Prostate gland (tissue), 2 donors: ENCODE results near the gene PNKP.

Source experiments
- POLR2AphosphoS5 ChIP-seq: sonication (generic); formaldehyde crosslinking; IDR thresholded peaks from one replicate; pipeline ENCODE4 v1.6.1; 2017; ENCODE audit warnings: antibody characterized with exemption
- TF ChIP-seq, protein P1 (sequence below), 4 experiments: fragments of 200-600 bp in 2 of 4; fragments of 450-650 bp in 2 of 4; sonication (generic) in 2 of 4; IDR thresholded peaks; 1 replicate in 3 of 4; 2 replicates in 1 of 4; pipeline ENCODE4 v1.5.1; 2016 to 2019; ENCODE audit warnings: antibody characterized with exemption in 4 of 4, mild to moderate bottlenecking in 2 of 4, moderate library complexity in 2 of 4

DNA sequence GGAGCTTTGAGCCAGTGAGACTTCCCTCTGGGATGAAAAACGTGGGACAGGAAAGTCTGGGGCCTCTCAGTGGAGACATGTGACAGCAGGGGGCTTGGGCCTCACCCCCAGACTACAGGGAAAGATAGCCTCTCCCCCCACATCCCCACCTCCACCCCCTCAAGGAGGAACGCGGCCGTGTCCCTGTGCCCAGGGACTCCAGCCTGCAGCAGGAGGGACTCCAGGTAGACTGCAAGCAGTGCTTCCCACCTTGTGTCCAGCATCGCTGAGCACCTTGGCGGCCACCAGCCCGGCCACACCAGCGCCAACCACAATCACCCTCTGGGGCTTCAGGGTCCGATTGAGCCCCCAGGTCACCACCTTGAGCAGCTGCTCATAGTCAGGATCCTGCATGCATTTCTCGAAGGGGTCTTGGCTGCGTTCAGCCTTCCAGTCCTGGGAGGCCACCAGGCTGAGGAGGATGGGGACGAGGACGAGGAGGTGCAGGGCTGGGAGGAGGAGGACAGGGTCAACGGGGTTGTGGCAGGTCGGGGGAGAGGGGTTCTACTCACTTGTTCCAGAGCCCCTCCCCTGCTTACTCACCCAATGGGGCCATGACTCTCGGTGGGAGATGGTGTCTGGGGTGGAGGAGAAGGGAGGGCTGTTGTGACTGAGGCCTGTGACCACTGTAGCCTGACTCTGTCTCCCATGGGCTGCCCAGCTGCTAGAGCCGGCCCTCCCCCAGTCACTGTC lies 28.4 kb upstream of the PNKP start:
- TF ChIP-seq POLR2AphosphoS5 = no peak
- TF ChIP-seq, protein P1, sequence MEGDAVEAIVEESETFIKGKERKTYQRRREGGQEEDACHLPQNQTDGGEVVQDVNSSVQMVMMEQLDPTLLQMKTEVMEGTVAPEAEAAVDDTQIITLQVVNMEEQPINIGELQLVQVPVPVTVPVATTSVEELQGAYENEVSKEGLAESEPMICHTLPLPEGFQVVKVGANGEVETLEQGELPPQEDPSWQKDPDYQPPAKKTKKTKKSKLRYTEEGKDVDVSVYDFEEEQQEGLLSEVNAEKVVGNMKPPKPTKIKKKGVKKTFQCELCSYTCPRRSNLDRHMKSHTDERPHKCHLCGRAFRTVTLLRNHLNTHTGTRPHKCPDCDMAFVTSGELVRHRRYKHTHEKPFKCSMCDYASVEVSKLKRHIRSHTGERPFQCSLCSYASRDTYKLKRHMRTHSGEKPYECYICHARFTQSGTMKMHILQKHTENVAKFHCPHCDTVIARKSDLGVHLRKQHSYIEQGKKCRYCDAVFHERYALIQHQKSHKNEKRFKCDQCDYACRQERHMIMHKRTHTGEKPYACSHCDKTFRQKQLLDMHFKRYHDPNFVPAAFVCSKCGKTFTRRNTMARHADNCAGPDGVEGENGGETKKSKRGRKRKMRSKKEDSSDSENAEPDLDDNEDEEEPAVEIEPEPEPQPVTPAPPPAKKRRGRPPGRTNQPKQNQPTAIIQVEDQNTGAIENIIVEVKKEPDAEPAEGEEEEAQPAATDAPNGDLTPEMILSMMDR (IDR thresholded peaks at IDR 0.05) = no peak
